Neural progenitor cell (in vitro differentiated cells): Measurements from ENCODE around the gene AZGP1.

Source experiments
- EZH2 ChIP-seq: fragments of 200-600 bp; sonication (generic); IDR thresholded peaks from 2 replicates; pipeline ENCODE4 v1.6.1; 2017; ENCODE audit warnings: antibody characterized with exemption, mild to moderate bottlenecking, moderate library complexity
- TF ChIP-seq, protein P1 (sequence below): fragments of 200-600 bp; sonication (generic); IDR thresholded peaks from 2 replicates; pipeline ENCODE4 v1.5.1; 2017; ENCODE audit warnings: antibody characterized with exemption, mild to moderate bottlenecking

DNA sequence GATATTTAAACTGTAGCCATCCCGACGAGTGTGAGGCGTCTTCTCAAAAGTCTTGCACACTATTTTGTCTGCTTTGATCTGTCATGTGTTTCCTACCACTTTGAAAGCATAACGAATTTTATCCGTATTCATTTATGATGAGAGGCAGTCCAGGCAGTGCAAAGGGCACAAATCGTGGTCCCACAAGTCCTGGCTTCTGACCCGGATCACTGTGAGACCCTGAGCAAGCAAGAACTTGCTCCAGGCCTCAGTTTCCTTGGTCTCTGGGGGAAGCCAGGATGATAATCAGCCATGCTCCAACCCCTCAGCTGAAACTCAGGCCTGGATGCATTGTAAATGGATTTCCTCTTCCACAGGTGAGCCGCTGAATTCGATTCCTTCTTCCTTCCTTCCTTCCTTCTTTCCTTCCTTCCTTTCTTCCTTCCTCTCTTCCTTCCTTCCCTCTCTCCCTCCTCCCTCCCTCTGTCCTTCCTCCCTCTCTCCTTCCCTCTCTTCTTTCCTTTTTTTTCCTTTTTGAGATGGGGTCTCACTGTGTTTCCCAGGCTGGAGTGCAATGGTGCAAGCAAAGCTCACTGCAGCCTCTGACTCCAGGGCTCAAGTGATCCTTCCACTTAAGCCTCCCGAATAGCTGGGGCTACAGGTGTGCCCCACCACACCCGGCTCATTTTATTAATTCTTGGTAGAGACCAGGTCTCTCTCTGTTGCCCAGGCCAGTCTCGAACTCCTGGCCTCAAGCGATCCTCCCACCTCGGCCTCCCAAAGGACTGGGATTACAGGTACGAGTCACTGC lies 21.1 kb upstream of the AZGP1 start:
- TF ChIP-seq EZH2: no peak
- TF ChIP-seq, protein P1, sequence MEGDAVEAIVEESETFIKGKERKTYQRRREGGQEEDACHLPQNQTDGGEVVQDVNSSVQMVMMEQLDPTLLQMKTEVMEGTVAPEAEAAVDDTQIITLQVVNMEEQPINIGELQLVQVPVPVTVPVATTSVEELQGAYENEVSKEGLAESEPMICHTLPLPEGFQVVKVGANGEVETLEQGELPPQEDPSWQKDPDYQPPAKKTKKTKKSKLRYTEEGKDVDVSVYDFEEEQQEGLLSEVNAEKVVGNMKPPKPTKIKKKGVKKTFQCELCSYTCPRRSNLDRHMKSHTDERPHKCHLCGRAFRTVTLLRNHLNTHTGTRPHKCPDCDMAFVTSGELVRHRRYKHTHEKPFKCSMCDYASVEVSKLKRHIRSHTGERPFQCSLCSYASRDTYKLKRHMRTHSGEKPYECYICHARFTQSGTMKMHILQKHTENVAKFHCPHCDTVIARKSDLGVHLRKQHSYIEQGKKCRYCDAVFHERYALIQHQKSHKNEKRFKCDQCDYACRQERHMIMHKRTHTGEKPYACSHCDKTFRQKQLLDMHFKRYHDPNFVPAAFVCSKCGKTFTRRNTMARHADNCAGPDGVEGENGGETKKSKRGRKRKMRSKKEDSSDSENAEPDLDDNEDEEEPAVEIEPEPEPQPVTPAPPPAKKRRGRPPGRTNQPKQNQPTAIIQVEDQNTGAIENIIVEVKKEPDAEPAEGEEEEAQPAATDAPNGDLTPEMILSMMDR: no peak
